K562 (cell line): ENCODE measurements around the gene RASL11A. TPM values are rescaled to one million over a fixed set of nuclear protein-coding genes. Genes with fewer than 3 reads are reported as not detected.

ENCODE experiments used
- ATAC-seq: fragments of 200-7000 bp; cut with Tn5 transposase; 3 replicates; pipeline ENCODE4 v1.9.1; 2020; ENCODE audit warnings: moderate library complexity
- BruUV-seq: library from RNA; stranded (reverse); fragments of 400-500 nt; replicated peaks from 2 replicates; lab custom pipeline; 2021; lab: Mats Ljungman, UMichigan
- CTCF ChIA-PET: fragments of 300-600 bp; formaldehyde crosslinking; extraction: SDS; loops from one replicate; lab custom pipeline; 2021; ENCODE audit warnings: low intra/inter-chr PET ratio; lab: Yijun Ruan, JAX
- POLR2A ChIA-PET: fragments of 300-600, 350-650 bp; sonication (Branson Sonifier 250); formaldehyde crosslinking; extraction: SDS; loops from one replicate; lab custom pipeline; 2021; ENCODE audit warnings: antibody characterized with exemption, inconsistent platforms; lab: Yijun Ruan, JAX
- DNase-seq, 4 experiments: peaks; one replicate each; pipeline versions ENCODE4 v3.0.0 to v3.0.0-alpha.2; 2011 to 2018; ENCODE audit warnings: low spot score in 3 of 4, mixed read lengths in 3 of 4; ENCODE audit errors: extremely low read depth in 1 of 4
- FAIRE-seq: peaks from 2 replicates; lab custom pipeline; 2011; peaks lifted over from hg19 to GRCh38; lab: Jason Lieb, UNC
- H2AFZ ChIP-seq: 2 replicates; pipeline ENCODE4 v1.6.0; 2011; ENCODE audit warnings: low read depth, low read length, control low read depth, inconsistent platforms
- H3K27ac ChIP-seq: fragments of 200-600 bp; 3 replicates; pipeline ENCODE4 v1.8.0; 2011; ENCODE audit warnings: low read depth, mild to moderate bottlenecking, control low read depth, inconsistent platforms, low read length, moderate library complexity, mixed read lengths; ENCODE audit errors: extremely low read depth
- H3K27me3 ChIP-seq, 2 experiments: fragments of 300-600 bp in 1 of 2; 2 replicates in 1 of 2; 3 replicates in 1 of 2; pipeline versions ENCODE4 v1.6.0 to v1.8.0; 2011; ENCODE audit warnings: inconsistent platforms in 2 of 2, low read length in 2 of 2, mild to moderate bottlenecking in 1 of 2, mixed read lengths in 1 of 2, moderate library complexity in 1 of 2; ENCODE audit not compliant: control insufficient read depth in 2 of 2, insufficient read depth in 2 of 2
- H3K36me3 ChIP-seq: fragments of 300-600 bp; 3 replicates; pipeline ENCODE4 v1.8.0; 2011; ENCODE audit warnings: mild to moderate bottlenecking, low read length, inconsistent platforms; ENCODE audit not compliant: control insufficient read depth, insufficient read depth
- H3K4me1 ChIP-seq, 2 experiments: fragments of 200-600 bp in 1 of 2; replicated peaks in 1 of 2; 2 replicates in 1 of 2; 3 replicates in 1 of 2; pipeline versions ENCODE4 v1.5.1 to v1.8.0; 2011; ENCODE audit warnings: inconsistent platforms in 2 of 2, low read length in 2 of 2, mild to moderate bottlenecking in 1 of 2, mixed read lengths in 1 of 2, moderate library complexity in 1 of 2; ENCODE audit not compliant: control insufficient read depth in 2 of 2, insufficient read depth in 2 of 2
- H3K4me2 ChIP-seq: 2 replicates; pipeline ENCODE4 v1.6.1; 2011; ENCODE audit warnings: low read length, control low read depth, inconsistent platforms, mixed read lengths; ENCODE audit not compliant: insufficient read depth
- H3K4me3 ChIP-seq: fragments of 200-600 bp; sonication (generic), shearing (Covaris generic); 2 replicates; pipeline ENCODE4 v1.5.1; 2016; ENCODE audit warnings: control low read depth, inconsistent platforms
- H3K79me2 ChIP-seq: fragments of 200-600 bp; 3 replicates; pipeline ENCODE4 v1.8.0; 2011; ENCODE audit warnings: low read length, inconsistent platforms; ENCODE audit not compliant: control insufficient read depth, insufficient read depth
- H3K9ac ChIP-seq, 2 experiments: 2 replicates each; pipeline versions ENCODE4 v1.6.0 to v1.6.1; 2011; ENCODE audit warnings: low read depth in 2 of 2, low read length in 2 of 2, control low read depth in 1 of 2, inconsistent platforms in 1 of 2, mild to moderate bottlenecking in 1 of 2, mixed read lengths in 1 of 2; ENCODE audit not compliant: insufficient read depth in 1 of 2
- H3K9me1 ChIP-seq: one replicate; pipeline ENCODE4 v1.6.0; 2011; ENCODE audit warnings: inconsistent platforms, mild to moderate bottlenecking, low read length, moderate library complexity; ENCODE audit not compliant: control insufficient read depth, insufficient read depth
- H3K9me3 ChIP-seq: replicated peaks from 2 replicates; pipeline ENCODE4 v1.5.1; 2011; ENCODE audit warnings: low read depth, low read length, inconsistent platforms; ENCODE audit not compliant: control insufficient read depth, insufficient read depth
- H4K20me1 ChIP-seq: replicated peaks from 2 replicates; pipeline ENCODE4 v1.6.1; 2011; ENCODE audit warnings: low read length, inconsistent platforms, mixed read lengths; ENCODE audit not compliant: control insufficient read depth, insufficient read depth
- HDAC3 ChIP-seq: fragments of 450-650 bp; IDR thresholded peaks from 2 replicates; pipeline ENCODE4 v1.6.1; 2018; ENCODE audit warnings: borderline replicate concordance, mild to moderate bottlenecking, moderate library complexity; ENCODE audit not compliant: partially characterized antibody
- MCM5 ChIP-seq: fragments of 450-650 bp; IDR thresholded peaks from 2 replicates; pipeline ENCODE4 v1.6.1; 2016; ENCODE audit warnings: low read depth
- WGBS: fragments of 100-300 bp; shearing (Covaris generic); methylation state at CpG from one replicate; pipeline ENCODE4 v1.1.6; 2016; ENCODE audit warnings: low coverage, mixed read lengths; ENCODE audit not compliant: insufficient coverage; ENCODE audit errors: missing lambda C conversion rate; 5-methylcytosine and 5-hydroxymethylcytosine counted together
- in situ Hi-C: fragments of 300-500 bp; cut with MboI; formaldehyde crosslinking; loops from 4 replicates; pipeline ENCODE4 v1.15.0; 2018; ENCODE audit warnings: inconsistent platforms, mixed read lengths
- intact Hi-C: fragments of 100-400 bp; cut with micrococcal nuclease; formaldehyde crosslinking; loops from 2 replicates; pipeline ENCODE4 v1.14.2; 2022
- polyA plus RNA-seq, 8 experiments: library from polyadenylated mRNA; depleted of rRNA in 4 of 8; stranded (reverse) in 5 of 8; unstranded in 3 of 8; fragments of >200 nt; fragmentation: Nextera tagmentation in 2 of 8; fragmentation: Illumina TruSeq in 1 of 8; extraction: Ambion mirVana in 2 of 8; extraction: Trizol in 1 of 8; gene quantifications; 2 replicates each; pipeline versions ENCODE4 v1.2.1 to v1.2.3, GENCODE V29; 2011 to 2014; ENCODE audit warnings: inconsistent platforms in 1 of 8, missing spikeins in 1 of 8
- total RNA-seq, 7 experiments: library from RNA; depleted of rRNA in 6 of 7; stranded (reverse); fragments of >200 nt in 6 of 7; fragmentation: Illumina TruSeq in 2 of 7; extraction: Trizol in 2 of 7; gene quantifications; 2 replicates each; pipeline versions ENCODE4 v1.2.1 to v1.2.3, GENCODE V29; 2011 to 2021; ENCODE audit warnings: low replicate concordance in 1 of 7
- TF ChIP-seq, protein P1 (sequence below): fragments of 200-600 bp; sonication (generic); IDR thresholded peaks from one replicate; pipeline ENCODE4 v1.6.1; 2012; ENCODE audit warnings: mild to moderate bottlenecking, low read depth, low read length, inconsistent platforms

RASL11A gene
- total and polyA plus RNA-seq, 9 of the 15 experiments (the other 6 are each of a cell fraction or from before 2014, with no cell fraction given) = 0.11 to 2.2 (median 1.5) TPM; not detected in 1

DNA sequence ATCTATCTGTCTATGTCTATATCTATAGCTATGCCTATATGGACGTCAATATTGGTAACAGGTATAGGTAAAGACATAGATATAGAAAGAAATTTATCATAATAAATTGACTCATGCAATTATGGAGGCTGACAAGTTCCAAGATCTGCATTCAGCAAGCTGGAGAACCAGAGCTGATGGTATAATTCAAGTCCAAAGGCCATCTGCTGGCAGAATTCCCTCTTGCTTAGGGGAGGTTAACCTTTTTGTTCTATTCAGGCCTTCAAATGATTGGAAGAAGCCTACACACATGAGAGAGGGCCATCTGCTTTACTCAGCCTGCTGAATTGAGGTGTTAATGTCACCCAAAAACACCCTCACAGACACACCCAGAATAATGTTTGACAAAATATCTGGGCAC, 10.8 kb downstream of the RASL11A start:
- Histone ChIP-seq H3K9ac (no peak overlapping the region), H4K20me1 (no peaks in the 10 kb centered on the region), H3K4me2 (no peak overlapping the region), H3K9me3 (no peaks in the 10 kb centered on the region), H2AFZ (no peak overlapping the region), H3K4me3 (no peak overlapping the region)
- FAIRE-seq = no peak
- POLR2A ChIA-PET = interaction anchor here (0.6 kb wide), 1 partner anchor 259 kb away, joined by 3 read pairs; no protein-coding TSS in a partner anchor
- no TSS peak for BruUV-seq
- no peak for TF ChIP-seq MCM5
- TF ChIP-seq HDAC3 = no peak
- TF ChIP-seq, all 486 proteins: peak for 0
- no peaks in the 10 kb centered on the region; a peak in 1 of 5 replicates for H3K4me1 ChIP-seq
- in situ Hi-C loops = no loop called here
- DNase-seq (no peak), ATAC-seq (no peak)
- intact Hi-C loops = no loop called here
- CTCF ChIA-PET = no interaction called here
- WGBS = 0% methylated on average over 1 of the region's 1 CpG
- no peak overlapping the region for H3K27ac ChIP-seq
- peaks cover 0 to 6% of the 10 kb centered on the region in 2 experiments; a peak in 2 of 5 replicates for H3K27me3 ChIP-seq
- H3K79me2 ChIP-seq = no peaks in the 10 kb centered on the region
- no peaks in the 10 kb centered on the region for H3K9me1 ChIP-seq
- no peaks in the 10 kb centered on the region for H3K36me3 ChIP-seq

DNA sequence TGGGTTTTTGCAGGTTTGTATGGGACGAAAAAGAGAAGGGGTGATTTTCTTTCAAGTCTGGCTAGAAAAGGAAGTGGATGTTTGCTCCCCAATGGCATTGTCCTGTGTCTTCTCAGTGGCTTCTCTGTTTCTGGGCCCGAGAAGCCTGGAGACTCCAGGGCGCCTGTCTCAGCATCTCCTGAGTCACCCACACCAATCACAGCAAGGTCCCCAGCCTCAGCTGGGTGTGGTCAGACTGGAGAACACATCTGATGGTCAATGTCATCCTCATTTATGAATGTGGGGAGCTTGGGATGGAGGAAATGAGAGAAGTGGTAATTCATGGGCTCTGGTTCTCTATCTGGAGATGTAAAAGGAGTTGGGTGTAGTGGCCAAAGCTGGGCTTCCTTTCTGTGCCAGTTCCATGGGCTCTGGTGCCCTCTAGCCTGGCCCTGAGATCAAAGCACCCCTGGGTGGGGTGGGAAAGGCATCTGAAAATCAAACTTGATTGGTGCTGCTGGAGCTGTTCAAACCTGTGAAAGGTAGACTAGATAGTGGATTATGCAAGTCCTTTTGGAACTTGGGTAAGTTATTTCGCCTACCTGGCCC, 13.4 kb downstream of the RASL11A start:
- intact Hi-C loops (no loop called here), in situ Hi-C loops (no loop called here)
- no peak overlapping the region for H3K9ac ChIP-seq
- H3K9me3 ChIP-seq = no peaks in the 10 kb centered on the region
- no TSS peak for BruUV-seq
- H3K36me3 ChIP-seq = no peaks in the 10 kb centered on the region
- H4K20me1 ChIP-seq = no peaks in the 10 kb centered on the region
- H3K79me2 ChIP-seq = no peaks in the 10 kb centered on the region
- peaks cover 0 to 6% of the 10 kb centered on the region in 2 experiments; a peak in 2 of 5 replicates for H3K27me3 ChIP-seq
- 3% methylated on average over 3 of the region's 4 CpGs for WGBS
- no peak overlapping the region for H3K27ac ChIP-seq
- no peak overlapping the region for H3K4me3 ChIP-seq
- FAIRE-seq (no peak), DNase-seq (peak in 2 of 4 experiments; percentile 12 to 13), ATAC-seq (peak; percentile 81)
- H3K4me2 ChIP-seq = no peak overlapping the region
- ChIA-PET CTCF (no interaction called here), POLR2A (interaction anchor here (0.6 kb wide), 2 partner anchors 15 to 1726 kb away, joined by 3 read pairs; no protein-coding TSS in a partner anchor)
- H3K9me1 ChIP-seq = no peaks in the 10 kb centered on the region
- no peaks in the 10 kb centered on the region; a peak in 1 of 5 replicates for H3K4me1 ChIP-seq
- H2AFZ ChIP-seq = no peak overlapping the region
- TF ChIP-seq, protein P1, sequence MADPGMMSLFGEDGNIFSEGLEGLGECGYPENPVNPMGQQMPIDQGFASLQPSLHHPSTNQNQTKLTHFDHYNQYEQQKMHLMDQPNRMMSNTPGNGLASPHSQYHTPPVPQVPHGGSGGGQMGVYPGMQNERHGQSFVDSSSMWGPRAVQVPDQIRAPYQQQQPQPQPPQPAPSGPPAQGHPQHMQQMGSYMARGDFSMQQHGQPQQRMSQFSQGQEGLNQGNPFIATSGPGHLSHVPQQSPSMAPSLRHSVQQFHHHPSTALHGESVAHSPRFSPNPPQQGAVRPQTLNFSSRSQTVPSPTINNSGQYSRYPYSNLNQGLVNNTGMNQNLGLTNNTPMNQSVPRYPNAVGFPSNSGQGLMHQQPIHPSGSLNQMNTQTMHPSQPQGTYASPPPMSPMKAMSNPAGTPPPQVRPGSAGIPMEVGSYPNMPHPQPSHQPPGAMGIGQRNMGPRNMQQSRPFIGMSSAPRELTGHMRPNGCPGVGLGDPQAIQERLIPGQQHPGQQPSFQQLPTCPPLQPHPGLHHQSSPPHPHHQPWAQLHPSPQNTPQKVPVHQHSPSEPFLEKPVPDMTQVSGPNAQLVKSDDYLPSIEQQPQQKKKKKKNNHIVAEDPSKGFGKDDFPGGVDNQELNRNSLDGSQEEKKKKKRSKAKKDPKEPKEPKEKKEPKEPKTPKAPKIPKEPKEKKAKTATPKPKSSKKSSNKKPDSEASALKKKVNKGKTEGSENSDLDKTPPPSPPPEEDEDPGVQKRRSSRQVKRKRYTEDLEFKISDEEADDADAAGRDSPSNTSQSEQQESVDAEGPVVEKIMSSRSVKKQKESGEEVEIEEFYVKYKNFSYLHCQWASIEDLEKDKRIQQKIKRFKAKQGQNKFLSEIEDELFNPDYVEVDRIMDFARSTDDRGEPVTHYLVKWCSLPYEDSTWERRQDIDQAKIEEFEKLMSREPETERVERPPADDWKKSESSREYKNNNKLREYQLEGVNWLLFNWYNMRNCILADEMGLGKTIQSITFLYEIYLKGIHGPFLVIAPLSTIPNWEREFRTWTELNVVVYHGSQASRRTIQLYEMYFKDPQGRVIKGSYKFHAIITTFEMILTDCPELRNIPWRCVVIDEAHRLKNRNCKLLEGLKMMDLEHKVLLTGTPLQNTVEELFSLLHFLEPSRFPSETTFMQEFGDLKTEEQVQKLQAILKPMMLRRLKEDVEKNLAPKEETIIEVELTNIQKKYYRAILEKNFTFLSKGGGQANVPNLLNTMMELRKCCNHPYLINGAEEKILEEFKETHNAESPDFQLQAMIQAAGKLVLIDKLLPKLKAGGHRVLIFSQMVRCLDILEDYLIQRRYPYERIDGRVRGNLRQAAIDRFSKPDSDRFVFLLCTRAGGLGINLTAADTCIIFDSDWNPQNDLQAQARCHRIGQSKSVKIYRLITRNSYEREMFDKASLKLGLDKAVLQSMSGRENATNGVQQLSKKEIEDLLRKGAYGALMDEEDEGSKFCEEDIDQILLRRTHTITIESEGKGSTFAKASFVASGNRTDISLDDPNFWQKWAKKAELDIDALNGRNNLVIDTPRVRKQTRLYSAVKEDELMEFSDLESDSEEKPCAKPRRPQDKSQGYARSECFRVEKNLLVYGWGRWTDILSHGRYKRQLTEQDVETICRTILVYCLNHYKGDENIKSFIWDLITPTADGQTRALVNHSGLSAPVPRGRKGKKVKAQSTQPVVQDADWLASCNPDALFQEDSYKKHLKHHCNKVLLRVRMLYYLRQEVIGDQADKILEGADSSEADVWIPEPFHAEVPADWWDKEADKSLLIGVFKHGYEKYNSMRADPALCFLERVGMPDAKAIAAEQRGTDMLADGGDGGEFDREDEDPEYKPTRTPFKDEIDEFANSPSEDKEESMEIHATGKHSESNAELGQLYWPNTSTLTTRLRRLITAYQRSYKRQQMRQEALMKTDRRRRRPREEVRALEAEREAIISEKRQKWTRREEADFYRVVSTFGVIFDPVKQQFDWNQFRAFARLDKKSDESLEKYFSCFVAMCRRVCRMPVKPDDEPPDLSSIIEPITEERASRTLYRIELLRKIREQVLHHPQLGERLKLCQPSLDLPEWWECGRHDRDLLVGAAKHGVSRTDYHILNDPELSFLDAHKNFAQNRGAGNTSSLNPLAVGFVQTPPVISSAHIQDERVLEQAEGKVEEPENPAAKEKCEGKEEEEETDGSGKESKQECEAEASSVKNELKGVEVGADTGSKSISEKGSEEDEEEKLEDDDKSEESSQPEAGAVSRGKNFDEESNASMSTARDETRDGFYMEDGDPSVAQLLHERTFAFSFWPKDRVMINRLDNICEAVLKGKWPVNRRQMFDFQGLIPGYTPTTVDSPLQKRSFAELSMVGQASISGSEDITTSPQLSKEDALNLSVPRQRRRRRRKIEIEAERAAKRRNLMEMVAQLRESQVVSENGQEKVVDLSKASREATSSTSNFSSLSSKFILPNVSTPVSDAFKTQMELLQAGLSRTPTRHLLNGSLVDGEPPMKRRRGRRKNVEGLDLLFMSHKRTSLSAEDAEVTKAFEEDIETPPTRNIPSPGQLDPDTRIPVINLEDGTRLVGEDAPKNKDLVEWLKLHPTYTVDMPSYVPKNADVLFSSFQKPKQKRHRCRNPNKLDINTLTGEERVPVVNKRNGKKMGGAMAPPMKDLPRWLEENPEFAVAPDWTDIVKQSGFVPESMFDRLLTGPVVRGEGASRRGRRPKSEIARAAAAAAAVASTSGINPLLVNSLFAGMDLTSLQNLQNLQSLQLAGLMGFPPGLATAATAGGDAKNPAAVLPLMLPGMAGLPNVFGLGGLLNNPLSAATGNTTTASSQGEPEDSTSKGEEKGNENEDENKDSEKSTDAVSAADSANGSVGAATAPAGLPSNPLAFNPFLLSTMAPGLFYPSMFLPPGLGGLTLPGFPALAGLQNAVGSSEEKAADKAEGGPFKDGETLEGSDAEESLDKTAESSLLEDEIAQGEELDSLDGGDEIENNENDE = no peak
